ENCODE results near the gene KIF15.

Gene KIF15

DNA sequence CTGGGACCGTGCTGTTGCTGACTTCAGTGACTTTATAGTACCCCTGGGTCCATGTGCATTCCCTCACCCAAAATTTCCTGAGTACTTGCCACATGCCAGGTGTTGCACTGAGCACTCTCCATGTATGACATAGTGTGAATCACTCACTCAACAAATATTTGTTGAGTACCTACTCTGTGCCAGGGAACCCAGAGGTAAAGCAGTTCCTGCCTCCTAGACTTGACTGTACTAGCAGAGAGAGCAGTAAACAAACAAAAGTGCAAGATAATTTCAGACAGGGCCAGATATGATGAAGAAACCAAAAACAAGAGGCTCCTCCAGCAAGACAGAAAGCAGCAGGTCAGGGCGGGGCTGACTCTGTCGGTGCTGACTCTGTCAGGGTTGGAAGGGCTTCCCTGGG lies 125.0 kb downstream of the KIF15 start:
- no peaks in the 10 kb centered on the region for H3K4me1 ChIP-seq (ENCODE audit: control insufficient read depth, insufficient read depth, low read length)
- no peaks in the 10 kb centered on the region for H3K9me3 ChIP-seq (ENCODE audit: control insufficient read depth, insufficient read depth, low read depth, low read length)
- TF ChIP-seq, protein P1, sequence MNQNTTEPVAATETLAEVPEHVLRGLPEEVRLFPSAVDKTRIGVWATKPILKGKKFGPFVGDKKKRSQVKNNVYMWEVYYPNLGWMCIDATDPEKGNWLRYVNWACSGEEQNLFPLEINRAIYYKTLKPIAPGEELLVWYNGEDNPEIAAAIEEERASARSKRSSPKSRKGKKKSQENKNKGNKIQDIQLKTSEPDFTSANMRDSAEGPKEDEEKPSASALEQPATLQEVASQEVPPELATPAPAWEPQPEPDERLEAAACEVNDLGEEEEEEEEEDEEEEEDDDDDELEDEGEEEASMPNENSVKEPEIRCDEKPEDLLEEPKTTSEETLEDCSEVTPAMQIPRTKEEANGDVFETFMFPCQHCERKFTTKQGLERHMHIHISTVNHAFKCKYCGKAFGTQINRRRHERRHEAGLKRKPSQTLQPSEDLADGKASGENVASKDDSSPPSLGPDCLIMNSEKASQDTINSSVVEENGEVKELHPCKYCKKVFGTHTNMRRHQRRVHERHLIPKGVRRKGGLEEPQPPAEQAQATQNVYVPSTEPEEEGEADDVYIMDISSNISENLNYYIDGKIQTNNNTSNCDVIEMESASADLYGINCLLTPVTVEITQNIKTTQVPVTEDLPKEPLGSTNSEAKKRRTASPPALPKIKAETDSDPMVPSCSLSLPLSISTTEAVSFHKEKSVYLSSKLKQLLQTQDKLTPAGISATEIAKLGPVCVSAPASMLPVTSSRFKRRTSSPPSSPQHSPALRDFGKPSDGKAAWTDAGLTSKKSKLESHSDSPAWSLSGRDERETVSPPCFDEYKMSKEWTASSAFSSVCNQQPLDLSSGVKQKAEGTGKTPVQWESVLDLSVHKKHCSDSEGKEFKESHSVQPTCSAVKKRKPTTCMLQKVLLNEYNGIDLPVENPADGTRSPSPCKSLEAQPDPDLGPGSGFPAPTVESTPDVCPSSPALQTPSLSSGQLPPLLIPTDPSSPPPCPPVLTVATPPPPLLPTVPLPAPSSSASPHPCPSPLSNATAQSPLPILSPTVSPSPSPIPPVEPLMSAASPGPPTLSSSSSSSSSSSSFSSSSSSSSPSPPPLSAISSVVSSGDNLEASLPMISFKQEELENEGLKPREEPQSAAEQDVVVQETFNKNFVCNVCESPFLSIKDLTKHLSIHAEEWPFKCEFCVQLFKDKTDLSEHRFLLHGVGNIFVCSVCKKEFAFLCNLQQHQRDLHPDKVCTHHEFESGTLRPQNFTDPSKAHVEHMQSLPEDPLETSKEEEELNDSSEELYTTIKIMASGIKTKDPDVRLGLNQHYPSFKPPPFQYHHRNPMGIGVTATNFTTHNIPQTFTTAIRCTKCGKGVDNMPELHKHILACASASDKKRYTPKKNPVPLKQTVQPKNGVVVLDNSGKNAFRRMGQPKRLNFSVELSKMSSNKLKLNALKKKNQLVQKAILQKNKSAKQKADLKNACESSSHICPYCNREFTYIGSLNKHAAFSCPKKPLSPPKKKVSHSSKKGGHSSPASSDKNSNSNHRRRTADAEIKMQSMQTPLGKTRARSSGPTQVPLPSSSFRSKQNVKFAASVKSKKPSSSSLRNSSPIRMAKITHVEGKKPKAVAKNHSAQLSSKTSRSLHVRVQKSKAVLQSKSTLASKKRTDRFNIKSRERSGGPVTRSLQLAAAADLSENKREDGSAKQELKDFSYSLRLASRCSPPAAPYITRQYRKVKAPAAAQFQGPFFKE (tag by site-specific recombination; IDR thresholded peaks at IDR 0.05; ENCODE audit: borderline replicate concordance), result no peak
- TF ChIP-seq ZNF423 (tag by site-specific recombination; IDR thresholded peaks at IDR 0.05), result no peak
- no peak for TF ChIP-seq ZNF600 (tag by site-specific recombination; IDR thresholded peaks at IDR 0.05)
- TF ChIP-seq ZNF311 (tag by site-specific recombination; IDR thresholded peaks at IDR 0.05; ENCODE audit: borderline replicate concordance), result no peak
- no peak for TF ChIP-seq ZNF146 (tag by site-specific recombination; IDR thresholded peaks at IDR 0.05)
- TF ChIP-seq ZNF366 (tag by site-specific recombination; conservative IDR thresholded peaks at IDR 0.05), result no peak
- no peak for TF ChIP-seq ZNF48 (tag by site-specific recombination; IDR thresholded peaks at IDR 0.05)
- TF ChIP-seq, protein P2, sequence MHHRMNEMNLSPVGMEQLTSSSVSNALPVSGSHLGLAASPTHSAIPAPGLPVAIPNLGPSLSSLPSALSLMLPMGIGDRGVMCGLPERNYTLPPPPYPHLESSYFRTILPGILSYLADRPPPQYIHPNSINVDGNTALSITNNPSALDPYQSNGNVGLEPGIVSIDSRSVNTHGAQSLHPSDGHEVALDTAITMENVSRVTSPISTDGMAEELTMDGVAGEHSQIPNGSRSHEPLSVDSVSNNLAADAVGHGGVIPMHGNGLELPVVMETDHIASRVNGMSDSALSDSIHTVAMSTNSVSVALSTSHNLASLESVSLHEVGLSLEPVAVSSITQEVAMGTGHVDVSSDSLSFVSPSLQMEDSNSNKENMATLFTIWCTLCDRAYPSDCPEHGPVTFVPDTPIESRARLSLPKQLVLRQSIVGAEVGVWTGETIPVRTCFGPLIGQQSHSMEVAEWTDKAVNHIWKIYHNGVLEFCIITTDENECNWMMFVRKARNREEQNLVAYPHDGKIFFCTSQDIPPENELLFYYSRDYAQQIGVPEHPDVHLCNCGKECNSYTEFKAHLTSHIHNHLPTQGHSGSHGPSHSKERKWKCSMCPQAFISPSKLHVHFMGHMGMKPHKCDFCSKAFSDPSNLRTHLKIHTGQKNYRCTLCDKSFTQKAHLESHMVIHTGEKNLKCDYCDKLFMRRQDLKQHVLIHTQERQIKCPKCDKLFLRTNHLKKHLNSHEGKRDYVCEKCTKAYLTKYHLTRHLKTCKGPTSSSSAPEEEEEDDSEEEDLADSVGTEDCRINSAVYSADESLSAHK (tag by site-specific recombination; IDR thresholded peaks at IDR 0.05), result no peak
- TF ChIP-seq KLF7 (tag by site-specific recombination; IDR thresholded peaks at IDR 0.05; ENCODE audit: borderline replicate concordance), result no peak
- no peak overlapping the region for H3K27ac ChIP-seq (ENCODE audit: extremely low read depth, low read depth, low read length)
- no peak overlapping the region for H3K4me3 ChIP-seq (ENCODE audit: low read depth, low read length)
- POLR2A ChIA-PET, result no interaction called here
- CTCF ChIA-PET, result no interaction called here
- no peaks in the 10 kb centered on the region for H3K36me3 ChIP-seq (ENCODE audit: control insufficient read depth in 2 of 2, insufficient read depth in 1 of 2, low read length in 2 of 2)

DNA sequence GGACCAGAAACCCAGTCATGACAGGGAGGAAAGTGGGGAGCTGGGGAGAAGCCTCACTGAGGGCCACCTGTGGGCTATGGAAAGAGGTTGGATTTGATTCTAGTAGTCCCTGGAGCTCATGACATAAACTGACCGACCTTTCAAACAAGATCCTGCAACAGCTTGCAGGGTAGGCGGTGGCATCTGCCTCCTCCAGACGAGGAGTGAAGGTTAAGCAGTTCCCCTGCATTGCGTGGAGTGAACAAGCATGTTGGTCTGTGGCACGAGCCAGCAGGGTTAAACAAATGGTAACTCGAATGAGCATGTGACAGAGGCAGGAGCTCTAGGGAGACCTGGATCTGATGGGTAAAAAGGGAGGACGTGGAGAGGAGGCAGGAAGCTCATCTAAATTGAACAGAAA lies 125.5 kb downstream of the KIF15 start:
- Histone ChIP-seq H3K4me3 (ENCODE audit: low read depth, low read length) (no peak overlapping the region), H3K27ac (ENCODE audit: extremely low read depth, low read depth, low read length) (no peak overlapping the region), H3K4me1 (ENCODE audit: control insufficient read depth, insufficient read depth, low read length) (no peaks in the 10 kb centered on the region), H3K36me3 (ENCODE audit: control insufficient read depth in 2 of 2, insufficient read depth in 1 of 2, low read length in 2 of 2) (no peaks in the 10 kb centered on the region), H3K9me3 (ENCODE audit: control insufficient read depth, insufficient read depth, low read depth, low read length) (no peaks in the 10 kb centered on the region)
- CTCF ChIA-PET, result no interaction called here
- POLR2A ChIA-PET, result no interaction called here
- TF ChIP-seq, protein P3, sequence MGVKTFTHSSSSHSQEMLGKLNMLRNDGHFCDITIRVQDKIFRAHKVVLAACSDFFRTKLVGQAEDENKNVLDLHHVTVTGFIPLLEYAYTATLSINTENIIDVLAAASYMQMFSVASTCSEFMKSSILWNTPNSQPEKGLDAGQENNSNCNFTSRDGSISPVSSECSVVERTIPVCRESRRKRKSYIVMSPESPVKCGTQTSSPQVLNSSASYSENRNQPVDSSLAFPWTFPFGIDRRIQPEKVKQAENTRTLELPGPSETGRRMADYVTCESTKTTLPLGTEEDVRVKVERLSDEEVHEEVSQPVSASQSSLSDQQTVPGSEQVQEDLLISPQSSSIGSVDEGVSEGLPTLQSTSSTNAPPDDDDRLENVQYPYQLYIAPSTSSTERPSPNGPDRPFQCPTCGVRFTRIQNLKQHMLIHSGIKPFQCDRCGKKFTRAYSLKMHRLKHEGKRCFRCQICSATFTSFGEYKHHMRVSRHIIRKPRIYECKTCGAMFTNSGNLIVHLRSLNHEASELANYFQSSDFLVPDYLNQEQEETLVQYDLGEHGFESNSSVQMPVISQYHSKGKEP (tag by site-specific recombination; IDR thresholded peaks at IDR 0.05), result no peak
- TF ChIP-seq ZNF211 (tag by site-specific recombination; IDR thresholded peaks at IDR 0.05; ENCODE audit: low read depth) (no peak), ZNF184 (tag by site-specific recombination; IDR thresholded peaks at IDR 0.05) (no peak), ZNF37A (tag by site-specific recombination; IDR thresholded peaks at IDR 0.05) (no peak), ZNF830 (tag by site-specific recombination; IDR thresholded peaks at IDR 0.05; ENCODE audit: low read depth) (no peak), SALL2 (tag by site-specific recombination; IDR thresholded peaks at IDR 0.05; ENCODE audit: borderline replicate concordance) (no peak)
- TF ChIP-seq, protein P4, sequence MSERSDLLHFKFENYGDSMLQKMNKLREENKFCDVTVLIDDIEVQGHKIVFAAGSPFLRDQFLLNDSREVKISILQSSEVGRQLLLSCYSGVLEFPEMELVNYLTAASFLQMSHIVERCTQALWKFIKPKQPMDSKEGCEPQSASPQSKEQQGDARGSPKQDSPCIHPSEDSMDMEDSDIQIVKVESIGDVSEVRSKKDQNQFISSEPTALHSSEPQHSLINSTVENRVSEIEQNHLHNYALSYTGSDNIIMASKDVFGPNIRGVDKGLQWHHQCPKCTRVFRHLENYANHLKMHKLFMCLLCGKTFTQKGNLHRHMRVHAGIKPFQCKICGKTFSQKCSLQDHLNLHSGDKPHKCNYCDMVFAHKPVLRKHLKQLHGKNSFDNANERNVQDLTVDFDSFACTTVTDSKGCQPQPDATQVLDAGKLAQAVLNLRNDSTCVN (tag by site-specific recombination; optimal IDR thresholded peaks at IDR 0.05), result no peak
- TF ChIP-seq, protein P5, sequence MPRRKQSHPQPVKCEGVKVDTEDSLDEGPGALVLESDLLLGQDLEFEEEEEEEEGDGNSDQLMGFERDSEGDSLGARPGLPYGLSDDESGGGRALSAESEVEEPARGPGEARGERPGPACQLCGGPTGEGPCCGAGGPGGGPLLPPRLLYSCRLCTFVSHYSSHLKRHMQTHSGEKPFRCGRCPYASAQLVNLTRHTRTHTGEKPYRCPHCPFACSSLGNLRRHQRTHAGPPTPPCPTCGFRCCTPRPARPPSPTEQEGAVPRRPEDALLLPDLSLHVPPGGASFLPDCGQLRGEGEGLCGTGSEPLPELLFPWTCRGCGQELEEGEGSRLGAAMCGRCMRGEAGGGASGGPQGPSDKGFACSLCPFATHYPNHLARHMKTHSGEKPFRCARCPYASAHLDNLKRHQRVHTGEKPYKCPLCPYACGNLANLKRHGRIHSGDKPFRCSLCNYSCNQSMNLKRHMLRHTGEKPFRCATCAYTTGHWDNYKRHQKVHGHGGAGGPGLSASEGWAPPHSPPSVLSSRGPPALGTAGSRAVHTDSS (tag by site-specific recombination; IDR thresholded peaks at IDR 0.05), result no peak
- TF ChIP-seq, protein P6, sequence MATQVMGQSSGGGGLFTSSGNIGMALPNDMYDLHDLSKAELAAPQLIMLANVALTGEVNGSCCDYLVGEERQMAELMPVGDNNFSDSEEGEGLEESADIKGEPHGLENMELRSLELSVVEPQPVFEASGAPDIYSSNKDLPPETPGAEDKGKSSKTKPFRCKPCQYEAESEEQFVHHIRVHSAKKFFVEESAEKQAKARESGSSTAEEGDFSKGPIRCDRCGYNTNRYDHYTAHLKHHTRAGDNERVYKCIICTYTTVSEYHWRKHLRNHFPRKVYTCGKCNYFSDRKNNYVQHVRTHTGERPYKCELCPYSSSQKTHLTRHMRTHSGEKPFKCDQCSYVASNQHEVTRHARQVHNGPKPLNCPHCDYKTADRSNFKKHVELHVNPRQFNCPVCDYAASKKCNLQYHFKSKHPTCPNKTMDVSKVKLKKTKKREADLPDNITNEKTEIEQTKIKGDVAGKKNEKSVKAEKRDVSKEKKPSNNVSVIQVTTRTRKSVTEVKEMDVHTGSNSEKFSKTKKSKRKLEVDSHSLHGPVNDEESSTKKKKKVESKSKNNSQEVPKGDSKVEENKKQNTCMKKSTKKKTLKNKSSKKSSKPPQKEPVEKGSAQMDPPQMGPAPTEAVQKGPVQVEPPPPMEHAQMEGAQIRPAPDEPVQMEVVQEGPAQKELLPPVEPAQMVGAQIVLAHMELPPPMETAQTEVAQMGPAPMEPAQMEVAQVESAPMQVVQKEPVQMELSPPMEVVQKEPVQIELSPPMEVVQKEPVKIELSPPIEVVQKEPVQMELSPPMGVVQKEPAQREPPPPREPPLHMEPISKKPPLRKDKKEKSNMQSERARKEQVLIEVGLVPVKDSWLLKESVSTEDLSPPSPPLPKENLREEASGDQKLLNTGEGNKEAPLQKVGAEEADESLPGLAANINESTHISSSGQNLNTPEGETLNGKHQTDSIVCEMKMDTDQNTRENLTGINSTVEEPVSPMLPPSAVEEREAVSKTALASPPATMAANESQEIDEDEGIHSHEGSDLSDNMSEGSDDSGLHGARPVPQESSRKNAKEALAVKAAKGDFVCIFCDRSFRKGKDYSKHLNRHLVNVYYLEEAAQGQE (tag by site-specific recombination; IDR thresholded peaks at IDR 0.05), result no peak
